B cell (primary cell): ENCODE data around the gene ZNF469. TPM values are rescaled to one million over a fixed set of nuclear protein-coding genes. Genes with fewer than 3 reads are reported as not detected.

Experiments used
- ATAC-seq: fragments of 200-7000 bp; cut with Tn5 transposase; one replicate; pipeline ENCODE4 v1.10.0; 2021; ENCODE audit warnings: low read depth, mild to moderate bottlenecking, moderate number of reproducible peaks, moderate library complexity
- CTCF ChIA-PET: fragments of 350-600 bp; sonication (Branson Sonifier 250); formaldehyde crosslinking; loops from one replicate; lab custom pipeline; 2021; ENCODE audit warnings: antibody characterized with exemption, inconsistent platforms; lab: Charles Lee
- POLR2A ChIA-PET: fragments of 350-600 bp; sonication (Branson Sonifier 250); formaldehyde crosslinking; loops from one replicate; lab custom pipeline; 2021; ENCODE audit warnings: antibody characterized with exemption; lab: Charles Lee
- DNase-seq: peaks from one replicate; pipeline ENCODE4 v3.0.0; 2013
- H2AFZ ChIP-seq: 2 replicates; pipeline ENCODE4 v1.6.1; 2012; ENCODE audit warnings: mild to moderate bottlenecking, low read depth, low read length; ENCODE audit not compliant: insufficient read depth, poor library complexity, severe bottlenecking
- H3K27ac ChIP-seq, 2 donors: 1 replicate in 1 of 2; 2 replicates in 1 of 2; pipeline ENCODE4 v1.5.1; 2012 to 2013; ENCODE audit warnings: low read length in 2 of 2, mild to moderate bottlenecking in 2 of 2, moderate library complexity in 1 of 2
- H3K27me3 ChIP-seq, 4 experiments: fragments of 200-600 bp in 1 of 4; sonication (generic) in 1 of 4; replicated peaks in 1 of 4; 1 replicate in 2 of 4; 2 replicates in 2 of 4; pipeline versions ENCODE4 v1.6.1 to v1.7.0; 2013 to 2016; ENCODE audit warnings: low read length in 3 of 4, mild to moderate bottlenecking in 2 of 4, mixed read lengths in 1 of 4, moderate library complexity in 1 of 4; ENCODE audit not compliant: insufficient read depth in 4 of 4, control insufficient read depth in 3 of 4; ENCODE audit errors: control extremely low read depth in 1 of 4
- H3K36me3 ChIP-seq, 2 experiments: replicated peaks in 1 of 2; 1 replicate in 1 of 2; 2 replicates in 1 of 2; pipeline versions ENCODE4 v1.6.1 to v1.7.1; 2013; ENCODE audit warnings: low read length in 1 of 2; ENCODE audit not compliant: insufficient read depth in 2 of 2, control insufficient read depth in 1 of 2; ENCODE audit errors: control extremely low read depth in 1 of 2, extremely low read depth in 1 of 2
- H3K4me1 ChIP-seq, 2 donors: fragments of 200-600 bp in 1 of 2; sonication (generic) in 1 of 2; 1 replicate in 1 of 2; 2 replicates in 1 of 2; pipeline versions ENCODE4 v1.5.1 to v1.6.1; 2013 to 2017; ENCODE audit warnings: low read length in 2 of 2; ENCODE audit not compliant: control insufficient read depth in 2 of 2, insufficient read depth in 2 of 2
- H3K4me2 ChIP-seq: replicated peaks from 2 replicates; pipeline ENCODE3; 2012; ENCODE audit warnings: mild to moderate bottlenecking, low read depth, low read length; ENCODE audit not compliant: poor library complexity, severe bottlenecking
- H3K4me3 ChIP-seq, 5 experiments: fragments of 200-600 bp in 1 of 5; sonication (generic) in 1 of 5; 1 replicate in 3 of 5; 2 replicates in 2 of 5; pipeline versions ENCODE4 v1.5.1 to v1.7.0; 2011 to 2016; ENCODE audit warnings: low read length in 4 of 5, mild to moderate bottlenecking in 4 of 5, low read depth in 2 of 5, control low read depth in 1 of 5, moderate library complexity in 1 of 5; ENCODE audit not compliant: insufficient read depth in 1 of 5; ENCODE audit errors: control extremely low read depth in 1 of 5, extremely low read depth in 1 of 5
- H3K79me2 ChIP-seq: fragments of 200-600 bp; sonication (generic); one replicate; pipeline ENCODE4 v1.6.0; 2016; ENCODE audit warnings: low read length; ENCODE audit not compliant: control insufficient read depth, insufficient read depth
- H3K9ac ChIP-seq: fragments of 200-600 bp; sonication (generic); 2 replicates; pipeline ENCODE4 v1.6.1; 2017; ENCODE audit warnings: mild to moderate bottlenecking, low read length, moderate library complexity
- H3K9me3 ChIP-seq, 3 donors: one replicate each; pipeline versions ENCODE4 v1.6.1 to v1.7.1; 2013; ENCODE audit warnings: low read length in 2 of 3; ENCODE audit not compliant: control insufficient read depth in 2 of 3, insufficient read depth in 1 of 3; ENCODE audit errors: control extremely low read depth in 1 of 3
- H4K20me1 ChIP-seq: 2 replicates; pipeline ENCODE4 v1.6.0; 2012; ENCODE audit warnings: mild to moderate bottlenecking, low read length; ENCODE audit not compliant: insufficient read depth, control insufficient read depth, poor library complexity, severe bottlenecking
- H3K27ac Mint-ChIP-seq: one replicate; pipeline ENCODE4 v1.8.0; 2021; ENCODE audit warnings: mixed read lengths
- H3K27me3 Mint-ChIP-seq: one replicate; pipeline ENCODE4 v1.8.0; 2021; ENCODE audit warnings: mixed read lengths
- H3K4me1 Mint-ChIP-seq: one replicate; pipeline ENCODE4 v1.8.0; 2021; ENCODE audit warnings: mixed read lengths
- H3K4me3 Mint-ChIP-seq: one replicate; pipeline ENCODE4 v1.8.0; 2021; ENCODE audit warnings: mixed read lengths
- H3K9me3 Mint-ChIP-seq: one replicate; pipeline ENCODE4 v1.8.0; 2022; ENCODE audit warnings: mixed read lengths; ENCODE audit not compliant: insufficient read depth
- CTCF ChIP-seq: fragments of 200-600 bp; IDR thresholded peaks from one replicate; pipeline ENCODE4 v1.8.0; 2022; ENCODE audit warnings: antibody characterized with exemption, mild to moderate bottlenecking
- EZH2 ChIP-seq: IDR thresholded peaks from 2 replicates; pipeline ENCODE4 v1.6.1; 2012; ENCODE audit warnings: borderline replicate concordance, low read depth, mild to moderate bottlenecking, moderate library complexity, low read length; ENCODE audit not compliant: insufficient read depth, poor library complexity, severe bottlenecking
- WGBS: methylation state at CpG from one replicate; pipeline ENCODE4 v1.1.5; 2013; ENCODE audit warnings: missing lambda C conversion rate; ENCODE audit not compliant: insufficient coverage; 5-methylcytosine and 5-hydroxymethylcytosine counted together
- intact Hi-C: fragments of 100-400 bp; cut with micrococcal nuclease; formaldehyde crosslinking; loops from one replicate; pipeline ENCODE4 v1.10.0; 2022
- polyA plus RNA-seq: library from polyadenylated mRNA; depleted of rRNA; stranded (reverse); fragments of >200 nt; gene quantifications from 2 replicates; pipeline ENCODE4 v1.2.3, GENCODE V29; 2012
- total RNA-seq, 2 donors: library from RNA; stranded (reverse); fragments of 120-200 nt in 1 of 2; gene quantifications; 1 replicate in 1 of 2; 2 replicates in 1 of 2; pipeline versions ENCODE4 v1.2.3 to v1.2.4, GENCODE V29; 2013 to 2022

ZNF469 gene
- total and polyA plus RNA-seq, 2 donors (not counting 1 experiment from before 2014, with no cell fraction given), result 0.25 to 5.9 TPM

GRCh38 chr16:88349153-88349902 is 33.4 kb upstream of the ZNF469 start:
- Histone ChIP-seq H4K20me1 (no peaks in the 10 kb centered on the region), H3K9me3 (peaks cover 0 to 6% (median 0%) of the 10 kb centered on the region in 3 donors), H3K4me1 (peaks cover 0 to 11% of the 10 kb centered on the region in 2 donors), H3K9ac (no peak overlapping the region), H2AFZ (no peak overlapping the region), H3K4me2 (no peak overlapping the region), H3K4me3 (no peak overlapping the region), H3K27me3 (no peaks in the 10 kb centered on the region), H3K36me3 (no peaks in the 10 kb centered on the region), H3K79me2 (no peaks in the 10 kb centered on the region), H3K27ac (no peak overlapping the region)
- no peaks in the 10 kb centered on the region for H3K9me3 Mint-ChIP-seq
- no peaks in the 10 kb centered on the region for H3K27me3 Mint-ChIP-seq
- no peak for DNase-seq
- ATAC-seq, result no peak
- 91% methylated on average over 12 of the region's 12 CpGs for WGBS
- peaks cover 17% of the 10 kb centered on the region for H3K4me1 Mint-ChIP-seq
- H3K27ac Mint-ChIP-seq, result peak overlapping the region; percentile 48
- peak overlapping the region; percentile 7 for H3K4me3 Mint-ChIP-seq
- ChIA-PET POLR2A (no interaction called here), CTCF (no interaction called here)
- TF ChIP-seq EZH2, result no peak
- no peak for TF ChIP-seq CTCF
- intact Hi-C loops, result no loop called here
